Measurements from ENCODE around the gene PRKN. TPM values are rescaled to one million over a fixed set of nuclear protein-coding genes. Genes with fewer than 3 reads are reported as not detected.

Gene PRKN
- total and polyA plus RNA-seq, 2 experiments from 2014 or later = 0.10 to 0.84 TPM

- Histone ChIP-seq H3K27ac (ENCODE audit: low read depth) (no peak overlapping the region), H3K4me1 (ENCODE audit: insufficient read depth) (no peaks in the 10 kb centered on the region), H3K27me3 (ENCODE audit: insufficient read depth) (no peaks in the 10 kb centered on the region), H3K36me3 (ENCODE audit: insufficient read depth) (no peaks in the 10 kb centered on the region), H4K20me1 (replicated peaks; ENCODE audit: insufficient read depth) (no peaks in the 10 kb centered on the region), H3K4me2 (no peak overlapping the region), H3K9me2 (ENCODE audit: insufficient read depth) (no peaks in the 10 kb centered on the region), H2AFZ (no peak overlapping the region), H3K4me3 (no peak overlapping the region), H3K79me2 (replicated peaks; ENCODE audit: insufficient read depth) (no peaks in the 10 kb centered on the region), H3F3A (replicated peaks; ENCODE audit: low read depth) (no peaks in the 10 kb centered on the region)
- Mint-ChIP-seq H3K4me1 (no peaks in the 10 kb centered on the region; the same call in 2 of the 3 replicates), H3K9me3 (no peaks in the 10 kb centered on the region), H3K27me3 (ENCODE audit: insufficient read depth, low read depth, poor library complexity) (peaks cover 2% of the 10 kb centered on the region), H3K36me3 (ENCODE audit: low read depth) (no peaks in the 10 kb centered on the region), H3K4me3 (no peak overlapping the region), H3K27ac (no peak overlapping the region)
- no peak for TF ChIP-seq NANOG (IDR thresholded peaks at IDR 0.05; ENCODE audit: borderline replicate concordance)
- DNase-seq (ENCODE audit: low spot score) (no peak), ATAC-seq (no peak)
These were observed 78.3 kb downstream of the PRKN start for GRCh38 chr6:162649271-162649670.

- no peak overlapping the region for H3K27ac ChIP-seq (ENCODE audit: low read depth)
- H3K27me3 ChIP-seq (ENCODE audit: insufficient read depth) = no peaks in the 10 kb centered on the region
- DNase-seq (ENCODE audit: low spot score) (no peak), ATAC-seq (no peak)
- no peak overlapping the region for H3K4me2 ChIP-seq
- no peaks in the 10 kb centered on the region for H3K9me3 Mint-ChIP-seq
- no peaks in the 10 kb centered on the region for H3K36me3 Mint-ChIP-seq (ENCODE audit: low read depth)
- H3K36me3 ChIP-seq (ENCODE audit: insufficient read depth) = no peaks in the 10 kb centered on the region
- H2AFZ ChIP-seq = no peak overlapping the region
- no peak overlapping the region for H3K4me3 Mint-ChIP-seq
- H4K20me1 ChIP-seq (replicated peaks; ENCODE audit: insufficient read depth) = no peaks in the 10 kb centered on the region
- H3K4me1 Mint-ChIP-seq = no peaks in the 10 kb centered on the region
- H3K4me3 ChIP-seq = no peak overlapping the region
- H3K9me2 ChIP-seq (ENCODE audit: insufficient read depth) = no peaks in the 10 kb centered on the region
- H3K79me2 ChIP-seq (replicated peaks; ENCODE audit: insufficient read depth) = no peaks in the 10 kb centered on the region
- H3K27me3 Mint-ChIP-seq (ENCODE audit: insufficient read depth, low read depth, poor library complexity) = no peaks in the 10 kb centered on the region
- no peaks in the 10 kb centered on the region for H3K4me1 ChIP-seq (ENCODE audit: insufficient read depth)
- no peaks in the 10 kb centered on the region for H3F3A ChIP-seq (replicated peaks; ENCODE audit: low read depth)
- H3K27ac Mint-ChIP-seq = no peak overlapping the region
- TF ChIP-seq REST (IDR thresholded peaks at IDR 0.05; ENCODE audit: unreplicated experiment) (no peak), EZH2 (IDR thresholded peaks at IDR 0.05; ENCODE audit: low read depth, unreplicated experiment) (no peak), ZNF114 (CRISPR knock-in tag; IDR thresholded peaks at IDR 0.05) (no peak), POLR2AphosphoS5 (IDR thresholded peaks at IDR 0.05; ENCODE audit: low read depth) (no peak), ZNF462 (CRISPR knock-in tag; IDR thresholded peaks at IDR 0.05) (no peak), STAT1 (IDR thresholded peaks at IDR 0.05; ENCODE audit: unreplicated experiment) (no peak), ZNF331 (CRISPR knock-in tag; IDR thresholded peaks at IDR 0.05; ENCODE audit: low read depth) (no peak), CTCF (conservative IDR thresholded peaks at IDR 0.05; ENCODE audit: low read depth in 2 of 2) (no peak), EZH2phosphoT487 (IDR thresholded peaks at IDR 0.05; ENCODE audit: unreplicated experiment) (no peak), CREB1 (CRISPR knock-in tag; IDR thresholded peaks at IDR 0.05; ENCODE audit: low read depth) (no peak), JUNB (IDR thresholded peaks at IDR 0.05; ENCODE audit: unreplicated experiment) (no peak)
These were observed 83.4 kb downstream of the PRKN start for GRCh38 chr6:162644153-162644552.

Measured in GM23338 (cell line).